ENCODE data around the gene DYRK3. TPM values are rescaled to one million over a fixed set of nuclear protein-coding genes. Genes with fewer than 3 reads are reported as not detected.
A peak's percentile ranks its signal among the peaks of the same experiment; 100 is the strongest.

DYRK3 gene
- total RNA-seq, 6 experiments from 2014 or later: 24.2 to 27.4 (median 26.9) TPM

DNA sequence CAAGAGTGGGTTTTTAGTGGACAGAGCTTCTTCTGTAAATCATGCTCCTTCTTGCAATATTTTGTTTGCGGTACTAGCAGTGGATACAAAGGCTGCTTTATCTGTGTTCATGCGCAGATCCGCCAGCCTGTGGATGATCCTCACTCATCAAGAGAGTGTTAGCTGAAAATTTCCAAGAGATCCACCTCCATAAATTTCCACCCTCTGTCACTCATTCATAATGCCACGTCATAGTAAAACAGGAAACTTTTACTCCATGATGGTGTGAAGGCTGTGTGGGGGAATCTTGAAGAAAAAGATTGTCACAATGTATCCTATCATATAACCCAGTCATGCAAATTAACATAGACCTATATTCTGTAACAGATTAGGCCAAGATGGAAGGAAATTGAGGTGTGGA lies 44.9 kb downstream of the DYRK3 start:
- peaks cover 9% of the 10 kb centered on the region for H3K27me3 Mint-ChIP-seq (ENCODE audit: insufficient read depth)

DNA sequence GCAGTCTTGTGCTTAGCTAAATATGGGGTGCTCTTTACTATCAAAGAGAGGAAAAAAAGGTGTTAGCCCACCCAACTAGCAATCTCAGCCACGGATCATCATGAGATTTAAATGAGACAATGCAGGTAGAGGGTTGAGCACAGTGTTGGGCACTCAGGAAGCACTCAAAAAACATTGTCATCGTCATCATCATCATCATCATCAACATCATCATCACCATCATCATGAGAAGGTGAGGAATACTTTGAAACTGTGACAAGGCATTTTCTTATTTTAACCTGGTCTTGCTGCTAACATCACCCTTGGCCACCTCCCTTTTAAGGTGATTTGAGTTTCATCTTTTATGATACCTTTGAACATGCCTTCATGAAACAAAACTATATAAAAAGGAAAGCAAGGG lies 46.0 kb downstream of the DYRK3 start:
- TF ChIP-seq, protein P1, sequence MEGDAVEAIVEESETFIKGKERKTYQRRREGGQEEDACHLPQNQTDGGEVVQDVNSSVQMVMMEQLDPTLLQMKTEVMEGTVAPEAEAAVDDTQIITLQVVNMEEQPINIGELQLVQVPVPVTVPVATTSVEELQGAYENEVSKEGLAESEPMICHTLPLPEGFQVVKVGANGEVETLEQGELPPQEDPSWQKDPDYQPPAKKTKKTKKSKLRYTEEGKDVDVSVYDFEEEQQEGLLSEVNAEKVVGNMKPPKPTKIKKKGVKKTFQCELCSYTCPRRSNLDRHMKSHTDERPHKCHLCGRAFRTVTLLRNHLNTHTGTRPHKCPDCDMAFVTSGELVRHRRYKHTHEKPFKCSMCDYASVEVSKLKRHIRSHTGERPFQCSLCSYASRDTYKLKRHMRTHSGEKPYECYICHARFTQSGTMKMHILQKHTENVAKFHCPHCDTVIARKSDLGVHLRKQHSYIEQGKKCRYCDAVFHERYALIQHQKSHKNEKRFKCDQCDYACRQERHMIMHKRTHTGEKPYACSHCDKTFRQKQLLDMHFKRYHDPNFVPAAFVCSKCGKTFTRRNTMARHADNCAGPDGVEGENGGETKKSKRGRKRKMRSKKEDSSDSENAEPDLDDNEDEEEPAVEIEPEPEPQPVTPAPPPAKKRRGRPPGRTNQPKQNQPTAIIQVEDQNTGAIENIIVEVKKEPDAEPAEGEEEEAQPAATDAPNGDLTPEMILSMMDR (IDR thresholded peaks at IDR 0.05): no peak
- H3K4me3 Mint-ChIP-seq: no peak overlapping the region

More for the DNA sequence above, 44.9 kb downstream of the DYRK3 start:
- TF ChIP-seq, protein P1 (IDR thresholded peaks at IDR 0.05): no peak
- Mint-ChIP-seq H3K27ac (no peak overlapping the region), H3K4me1 (ENCODE audit: low read depth) (peaks cover 7% of the 10 kb centered on the region), H3K9me3 (no peaks in the 10 kb centered on the region), H3K36me3 (ENCODE audit: low read depth) (no peaks in the 10 kb centered on the region), H3K4me3 (no peak overlapping the region)
- DNase-seq: no peak

DNA sequence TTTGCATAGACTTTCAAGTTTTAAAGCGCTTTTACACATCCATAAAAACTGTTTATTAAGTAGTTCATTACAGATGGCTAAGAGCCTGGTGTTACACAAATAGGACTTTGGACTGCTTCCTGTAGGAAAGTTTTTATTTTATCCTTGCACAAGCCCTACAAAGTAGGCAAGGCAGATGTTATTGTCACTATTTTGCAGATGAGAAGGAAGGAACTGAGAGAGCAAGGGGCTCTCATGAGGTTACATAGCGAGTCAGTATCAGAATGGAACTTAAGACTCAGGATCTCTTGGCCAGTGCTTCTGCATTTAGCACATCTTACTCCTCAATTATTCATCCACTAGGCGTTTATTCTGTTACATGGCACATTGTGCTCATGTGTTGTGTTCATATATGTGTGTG lies 46.8 kb downstream of the DYRK3 start:
- no peak for DNase-seq
- H3K27me3 Mint-ChIP-seq (ENCODE audit: insufficient read depth): peaks cover 12% of the 10 kb centered on the region
- no peak overlapping the region for H3K27ac Mint-ChIP-seq
- no peaks in the 10 kb centered on the region for H3K36me3 Mint-ChIP-seq (ENCODE audit: low read depth)
- peaks cover 13% of the 10 kb centered on the region for H3K4me1 Mint-ChIP-seq (ENCODE audit: low read depth)
- TF ChIP-seq, protein P1 (IDR thresholded peaks at IDR 0.05): no peak
- no peak overlapping the region for H3K4me3 Mint-ChIP-seq
- H3K9me3 Mint-ChIP-seq: no peaks in the 10 kb centered on the region

More for the DNA sequence above, 46.0 kb downstream of the DYRK3 start:
- DNase-seq: no peak
- no peak overlapping the region for H3K27ac Mint-ChIP-seq
- peaks cover 7% of the 10 kb centered on the region for H3K4me1 Mint-ChIP-seq (ENCODE audit: low read depth)
- peaks cover 12% of the 10 kb centered on the region for H3K27me3 Mint-ChIP-seq (ENCODE audit: insufficient read depth)
- no peaks in the 10 kb centered on the region for H3K36me3 Mint-ChIP-seq (ENCODE audit: low read depth)
- no peaks in the 10 kb centered on the region for H3K9me3 Mint-ChIP-seq

DNA sequence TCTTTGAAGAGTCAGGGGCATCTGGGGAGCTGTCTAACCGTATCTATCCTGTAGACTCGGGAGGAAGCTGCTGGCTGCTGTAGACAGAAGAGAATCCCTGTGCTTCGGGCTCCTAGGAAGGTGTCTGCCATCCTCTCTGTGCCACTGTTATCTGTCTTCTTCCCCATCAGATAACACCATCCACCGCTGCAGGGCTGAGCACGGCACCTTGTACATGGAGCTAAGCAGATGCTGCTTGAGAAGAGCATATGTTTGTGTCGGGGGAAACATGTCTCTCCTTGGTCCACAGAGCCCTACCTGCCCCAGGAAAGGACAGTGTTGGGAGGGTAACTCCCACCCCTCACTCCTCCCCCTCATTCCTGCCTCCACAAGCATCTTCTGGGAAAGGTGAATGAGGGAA lies 48.0 kb downstream of the DYRK3 start:
- TF ChIP-seq, protein P1 (IDR thresholded peaks at IDR 0.05): no peak
- H3K27ac Mint-ChIP-seq: no peak overlapping the region
- no peaks in the 10 kb centered on the region for H3K9me3 Mint-ChIP-seq
- DNase-seq: no peak
- peaks cover 12% of the 10 kb centered on the region for H3K27me3 Mint-ChIP-seq (ENCODE audit: insufficient read depth)
- no peaks in the 10 kb centered on the region; the same call in 1 of the 2 replicates for H3K36me3 Mint-ChIP-seq (ENCODE audit: low read depth)
- H3K4me3 Mint-ChIP-seq: no peak overlapping the region
- peaks cover 25% of the 10 kb centered on the region for H3K4me1 Mint-ChIP-seq (ENCODE audit: low read depth)

DNA sequence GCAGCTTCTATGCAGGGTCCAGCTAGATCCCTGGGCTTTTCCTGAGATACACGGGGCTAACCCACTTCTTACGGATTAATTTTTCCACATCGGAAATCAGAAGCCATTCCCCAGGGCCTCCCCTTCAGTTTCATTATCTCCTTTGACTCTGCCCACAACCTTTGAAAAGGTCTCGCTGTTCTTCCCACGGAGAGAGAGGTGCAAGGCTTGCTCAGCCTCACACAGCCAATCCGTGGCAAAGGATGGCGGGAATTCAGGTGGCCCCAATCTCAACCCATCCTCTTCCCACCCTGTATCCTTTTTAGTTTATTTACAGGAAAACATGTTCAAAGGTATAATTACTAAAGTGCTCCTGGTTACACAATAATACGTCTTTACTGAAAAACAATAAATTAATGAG lies 48.7 kb downstream of the DYRK3 start:
- Mint-ChIP-seq H3K36me3 (ENCODE audit: low read depth) (no peaks in the 10 kb centered on the region; the same call in 1 of the 2 replicates), H3K4me1 (ENCODE audit: low read depth) (peaks cover 32% of the 10 kb centered on the region), H3K27ac (no peak overlapping the region)

More for the DNA sequence above, 48.7 kb downstream of the DYRK3 start:
- no peak for DNase-seq
- H3K27me3 Mint-ChIP-seq (ENCODE audit: insufficient read depth): peaks cover 12% of the 10 kb centered on the region
- H3K4me3 Mint-ChIP-seq: peak overlapping the region; percentile 85
- TF ChIP-seq, protein P1 (IDR thresholded peaks at IDR 0.05): no peak
- no peaks in the 10 kb centered on the region for H3K9me3 Mint-ChIP-seq
